Measurements from ENCODE around the gene EML3. TPM values are rescaled to one million over a fixed set of nuclear protein-coding genes. Genes with fewer than 3 reads are reported as not detected.

Gene EML3
- total RNA-seq, 2 experiments from 2014 or later: 126 to 131 TPM

- POLR2A ChIA-PET: no interaction called here
- CTCF ChIA-PET: interaction anchor here (1.0 to 1.4 kb wide), 2 partner anchors 14 to 18 kb away, joined by 3 to 4 read pairs; partner anchors contain the start of gene TUT1
Observed at GRCh38 chr11:62605467-62605866, 7.1 kb downstream of the EML3 start.

GRCh38 chr11:62604460-62605120 lies 8.0 kb downstream of the EML3 start:
- ChIA-PET POLR2A (no interaction called here), CTCF (interaction anchor here (1.4 to 1.8 kb wide), 2 partner anchors 13 kb away, joined by 4 to 7 read pairs; partner anchors contain the start of gene TUT1)

GRCh38 chr11:62603776-62604299 lies 8.7 kb downstream of the EML3 start:
- CTCF ChIA-PET: interaction anchor here (1.8 kb wide), 1 partner anchor 12 kb away, joined by 7 read pairs; the partner anchor contains the start of gene TUT1
- POLR2A ChIA-PET: no interaction called here

- ChIA-PET CTCF (interaction anchor here (1.8 kb wide), 1 partner anchor 12 kb away, joined by 7 read pairs; the partner anchor contains the start of gene TUT1), POLR2A (interaction anchor here (0.6 to 0.7 kb wide), 2 partner anchors 10 to 251 kb away, joined by 3 read pairs; partner anchors contain the start of gene ROM1)
Observed at GRCh38 chr11:62603072-62603408, 9.5 kb downstream of the EML3 start.

GRCh38 chr11:62602141-62603071 lies 10.2 kb downstream of the EML3 start:
- ChIA-PET CTCF (interaction anchor here (1.8 to 3.0 kb wide), 3 partner anchors 8 to 11 kb away, joined by 7 to 28 read pairs (median 17); partner anchors contain the start of gene TUT1), POLR2A (interaction anchor here (0.6 to 3.2 kb wide), 11 partner anchors 9 to 239 kb away, joined by 3 to 44 read pairs (median 6); partner anchors contain the start of genes B3GAT3, C11orf98, CSKMT and EEF1G)

- ChIA-PET CTCF (interaction anchor here (1.1 to 3.0 kb wide), 4 partner anchors 9 to 177 kb away, joined by 3 to 28 read pairs (median 12); partner anchors contain the start of gene TUT1), POLR2A (interaction anchor here (0.5 to 3.2 kb wide), 14 partner anchors 10 to 283 kb away, joined by 3 to 44 read pairs (median 6); partner anchors contain the start of genes B3GAT3, C11orf98, CSKMT and EEF1G)
Observed at GRCh38 chr11:62601372-62602140, 11.0 kb downstream of the EML3 start, which contains the start of gene MTA2. MTA2 (minus strand) TSS chr11:62601865; CDS start chr11:62601450, 415 bp downstream.

- ChIA-PET CTCF (interaction anchor here (1.1 to 3.0 kb wide), 4 partner anchors 9 to 176 kb away, joined by 3 to 28 read pairs (median 12); partner anchors contain the start of gene TUT1), POLR2A (interaction anchor here (0.5 to 3.2 kb wide), 14 partner anchors 9 to 283 kb away, joined by 3 to 44 read pairs (median 6); partner anchors contain the start of genes B3GAT3, C11orf98, CSKMT and EEF1G)
Observed at GRCh38 chr11:62601122-62601371, 11.5 kb downstream of the EML3 start.

GRCh38 chr11:62600367-62601121 lies 12.0 kb downstream of the EML3 start:
- POLR2A ChIA-PET: interaction anchor here (0.6 to 3.2 kb wide), 9 partner anchors 9 to 254 kb away, joined by 3 to 44 read pairs (median 9); partner anchors contain the start of genes C11orf98, CSKMT, LBHD1 and TUT1

GRCh38 chr11:62599901-62600300 lies 12.7 kb downstream of the EML3 start:
- ChIA-PET POLR2A (interaction anchor here (0.7 to 3.2 kb wide), 7 partner anchors 8 to 255 kb away, joined by 4 to 44 read pairs (median 9); partner anchors contain the start of genes C11orf98, CSKMT, LBHD1 and TUT1), CTCF (interaction anchor here (0.6 to 3.0 kb wide), 4 partner anchors 9 to 95 kb away, joined by 3 to 28 read pairs (median 4); partner anchors contain the start of gene TUT1)

More at GRCh38 chr11:62600367-62601121, 12.0 kb downstream of the EML3 start:
- CTCF ChIA-PET: interaction anchor here (0.6 to 3.0 kb wide), 6 partner anchors 8 to 176 kb away, joined by 3 to 28 read pairs (median 6); partner anchors contain the start of gene TUT1

GRCh38 chr11:62599069-62599696 lies 13.4 kb downstream of the EML3 start:
- ChIA-PET CTCF (interaction anchor here (0.9 to 3.0 kb wide), 4 partner anchors 8 to 95 kb away, joined by 3 to 28 read pairs (median 4); partner anchors contain the start of genes C11orf98, CSKMT and TUT1), POLR2A (interaction anchor here (0.7 to 3.2 kb wide), 5 partner anchors 7 to 256 kb away, joined by 4 to 44 read pairs (median 7); partner anchors contain the start of gene TUT1)

- CTCF ChIA-PET: interaction anchor here (2.4 kb wide), 1 partner anchor 17 kb away, joined by 8 read pairs; the partner anchor contains the start of gene EML3
- POLR2A ChIA-PET: interaction anchor here (0.8 kb wide), 1 partner anchor 262 kb away, joined by 5 read pairs; no protein-coding TSS in a partner anchor
Observed at GRCh38 chr11:62595124-62595523, 17.5 kb downstream of the EML3 start.

- ChIA-PET POLR2A (interaction anchor here (0.6 to 3.2 kb wide), 7 partner anchors 7 to 176 kb away, joined by 3 to 44 read pairs (median 8); partner anchors contain the start of genes B3GAT3, C11orf98, CSKMT and LBHD1), CTCF (interaction anchor here (0.6 to 3.5 kb wide), 17 partner anchors 8 to 239 kb away, joined by 3 to 46 read pairs (median 3); partner anchors contain the start of genes EML3, MTA2, ROM1 and TEX54)
Observed at GRCh38 chr11:62593434-62594044, 19.0 kb downstream of the EML3 start.

GRCh38 chr11:62592989-62593421 lies 19.6 kb downstream of the EML3 start:
- POLR2A ChIA-PET: interaction anchor here (0.6 to 3.2 kb wide), 8 partner anchors 8 to 176 kb away, joined by 3 to 44 read pairs (median 18); partner anchors contain the start of genes B3GAT3, C11orf98, CSKMT and EEF1G
- CTCF ChIA-PET: interaction anchor here (0.6 to 3.5 kb wide), 14 partner anchors 8 to 240 kb away, joined by 3 to 46 read pairs (median 3); partner anchors contain the start of genes EML3, MTA2, ROM1 and TEX54

GRCh38 chr11:62592146-62592815 lies 20.3 kb downstream of the EML3 start:
- POLR2A ChIA-PET: interaction anchor here (0.6 to 3.2 kb wide), 23 partner anchors 8 to 264 kb away, joined by 3 to 44 read pairs (median 6); partner anchors contain the start of genes B3GAT3, C11orf98, CSKMT and EEF1G
- CTCF ChIA-PET: interaction anchor here (0.5 to 3.5 kb wide), 26 partner anchors 9 to 240 kb away, joined by 3 to 46 read pairs (median 4); partner anchors contain the start of genes B3GAT3, C11orf98, CSKMT and EML3

Measured in activated CD8-positive, alpha-beta memory T cell treated with anti-CD3 and anti-CD28 coated beads for 36 hours (primary cell).